Heart left ventricle (tissue), 16 donors: Measurements from ENCODE around the gene LAMA2. TPM values are rescaled to one million over a fixed set of nuclear protein-coding genes. Genes with fewer than 3 reads are reported as not detected.
A peak's percentile ranks its signal among the peaks of the same experiment; 100 is the strongest.

ENCODE experiments used
- ATAC-seq, 4 donors: fragments of 200-7000 bp; cut with Tn5 transposase; one replicate each; pipeline ENCODE4 v1.9.1; 2020 to 2022; ENCODE audit warnings: moderate library complexity in 4 of 4, mild to moderate bottlenecking in 3 of 4, moderate number of reproducible peaks in 1 of 4
- DNase-seq, 5 donors: peaks; one replicate each; pipeline ENCODE4 v3.0.0-alpha.2; 2020
- H3K27ac ChIP-seq, 12 donors: fragments of 200-600 bp; sonication (generic) in 4 of 12; one replicate each; pipeline versions ENCODE4 v1.5.0 to v1.8.0; 2016 to 2022; ENCODE audit warnings: mild to moderate bottlenecking in 2 of 12
- H3K27me3 ChIP-seq, 9 donors: fragments of 200-600 bp; sonication (generic) in 2 of 9; one replicate each; pipeline versions ENCODE4 v1.5.1 to v1.8.0; 2016 to 2022; ENCODE audit warnings: mild to moderate bottlenecking in 3 of 9
- H3K36me3 ChIP-seq, 9 donors: fragments of 200-600 bp; sonication (generic) in 2 of 9; one replicate each; pipeline versions ENCODE4 v1.5.0 to v1.8.0; 2018 to 2022; ENCODE audit warnings: mild to moderate bottlenecking in 2 of 9
- H3K4me1 ChIP-seq, 12 donors: fragments of 200-600 bp; sonication (generic) in 4 of 12; one replicate each; pipeline versions ENCODE4 v1.5.0 to v1.8.0; 2016 to 2022; ENCODE audit warnings: mild to moderate bottlenecking in 3 of 12
- H3K4me3 ChIP-seq, 12 donors: fragments of 200-600 bp; sonication (generic) in 4 of 12; one replicate each; pipeline versions ENCODE4 v1.5.0 to v1.8.0; 2017 to 2022; ENCODE audit warnings: mild to moderate bottlenecking in 9 of 12, moderate library complexity in 4 of 12
- H3K9me3 ChIP-seq, 12 donors: fragments of 200-600 bp; sonication (generic) in 4 of 12; one replicate each; pipeline versions ENCODE4 v1.5.0 to v1.8.0; 2016 to 2022; ENCODE audit warnings: mild to moderate bottlenecking in 1 of 12
- POLR2A ChIP-seq, 2 donors: fragments of 450-650 bp; IDR thresholded peaks; one replicate each; pipeline ENCODE4 v1.6.1; 2017; ENCODE audit warnings: antibody characterized with exemption in 2 of 2, mild to moderate bottlenecking in 2 of 2, moderate library complexity in 2 of 2
- WGBS, 4 donors: extraction: QIAGEN DNeasy Blood & Tissue Kit in 2 of 4; methylation state at CpG; one replicate each; pipeline versions ENCODE4 v1.1.5 to v1.1.7; 2013 to 2018; 5-methylcytosine and 5-hydroxymethylcytosine counted together
- intact Hi-C, 10 donors: fragments of 100-400 bp; cut with DNase I; formaldehyde crosslinking; loops; one replicate each; pipeline versions ENCODE4 v1.11.1 to v1.14.2; 2022
- polyA plus RNA-seq, 2 donors: library from polyadenylated mRNA; stranded (reverse); fragments of 200-250 nt; gene quantifications; one replicate each; pipeline ENCODE4 v1.2.3, GENCODE V29; 2013
- total RNA-seq, 9 donors: library from RNA; depleted of rRNA in 2 of 9; stranded (reverse); fragments of >200 nt in 2 of 9; fragmentation: NEBNext Ultra II Directional in 3 of 9; extraction: Animal tissue kit (Norgen Biotek cat#: 25700) in 3 of 9; gene quantifications; one replicate each; pipeline versions ENCODE4 v1.1.0 to v1.2.4, GENCODE V29; 2016 to 2023
- TF ChIP-seq, protein P1 (sequence below), 12 donors: fragments of 200-600 bp; sonication (generic) in 4 of 12; IDR thresholded peaks; one replicate each; pipeline versions ENCODE4 v1.5.0 to v1.8.0; 2018 to 2022; ENCODE audit warnings: antibody characterized with exemption in 12 of 12, mild to moderate bottlenecking in 5 of 12
- donor health status: ischemic (EF 13 %, LVEDD 7.1; RV severe dilation, severe dysfunction).
- donor health status: healthy with polysubstance abuse.
- donor health status: DM: no; HTN: yes; CAD: no.
- donor health status: DM: no; HTN: no; CAD: no.
- donor health status: ischemic (EF 25% LVEDD 6.9; RV normal size, moderate dysfunction).
- donor health status: ischemic (EF 25% LVEDD 5.7; RV mildly dilated, moderate dysfunction).
- donor health status: healthy.
- donor health status: DM: yes; HTN: yes; CAD: no.
- donor health status: ischemic (EF 35%, LVEDD 5.7; RV mildly dilated, moderate dysfunction).
- donor health status: nonischemic (EF 11% LVEDD 7.7; RV severe dilation, severe dysfunction).
- donor health status: DM: yes; HTN: yes; CAD: no.
- donor health status: PGD.
- donor health status: ischemic (EF 29% LVEDD 5.4; RV normal size, mild dysfunction).
- donor health status: nonischemic (EF 23%, LVEDD 6.1; RV moderate dilation, normal function).

The LAMA2 gene
- total and polyA plus RNA-seq, 11 donors = 34.8 to 299 (median 206) TPM

GRCh38 chr6:129008591-129008990 is 125.7 kb downstream of the LAMA2 start:
- intact Hi-C loops = no loop called here
- no peak for TF ChIP-seq POLR2A (IDR thresholded peaks at IDR 0.05)
- TF ChIP-seq, protein P1, sequence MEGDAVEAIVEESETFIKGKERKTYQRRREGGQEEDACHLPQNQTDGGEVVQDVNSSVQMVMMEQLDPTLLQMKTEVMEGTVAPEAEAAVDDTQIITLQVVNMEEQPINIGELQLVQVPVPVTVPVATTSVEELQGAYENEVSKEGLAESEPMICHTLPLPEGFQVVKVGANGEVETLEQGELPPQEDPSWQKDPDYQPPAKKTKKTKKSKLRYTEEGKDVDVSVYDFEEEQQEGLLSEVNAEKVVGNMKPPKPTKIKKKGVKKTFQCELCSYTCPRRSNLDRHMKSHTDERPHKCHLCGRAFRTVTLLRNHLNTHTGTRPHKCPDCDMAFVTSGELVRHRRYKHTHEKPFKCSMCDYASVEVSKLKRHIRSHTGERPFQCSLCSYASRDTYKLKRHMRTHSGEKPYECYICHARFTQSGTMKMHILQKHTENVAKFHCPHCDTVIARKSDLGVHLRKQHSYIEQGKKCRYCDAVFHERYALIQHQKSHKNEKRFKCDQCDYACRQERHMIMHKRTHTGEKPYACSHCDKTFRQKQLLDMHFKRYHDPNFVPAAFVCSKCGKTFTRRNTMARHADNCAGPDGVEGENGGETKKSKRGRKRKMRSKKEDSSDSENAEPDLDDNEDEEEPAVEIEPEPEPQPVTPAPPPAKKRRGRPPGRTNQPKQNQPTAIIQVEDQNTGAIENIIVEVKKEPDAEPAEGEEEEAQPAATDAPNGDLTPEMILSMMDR (IDR thresholded peaks at IDR 0.05) = no peak
- ATAC-seq (no peak), DNase-seq (no peak)
- Histone ChIP-seq H3K4me1 (peaks cover 0 to 50% (median 31%) of the 10 kb centered on the region in 12 donors), H3K27me3 (no peaks in the 10 kb centered on the region), H3K9me3 (no peaks in the 10 kb centered on the region), H3K27ac (peak overlapping the region in 3 of 12 donors; percentile 31 to 40 (median 33)), H3K36me3 (no peaks in the 10 kb centered on the region), H3K4me3 (no peak overlapping the region)
- WGBS, 4 donors = 29 to 39% (median 32%) methylated on average over 2 of the region's 2 CpGs

- no peaks in the 10 kb centered on the region for H3K27me3 ChIP-seq
- intact Hi-C loops = no loop called here
- no peak for ATAC-seq
- peak overlapping the region in 7 of 12 donors; percentile 1 to 40 (median 15) for H3K27ac ChIP-seq
- 41 to 61% (median 53%) methylated on average over 1 of the region's 1 CpG for WGBS, 4 donors
- TF ChIP-seq, protein P1 (IDR thresholded peaks at IDR 0.05) = no peak
- TF ChIP-seq POLR2A (IDR thresholded peaks at IDR 0.05) = no peak
- DNase-seq = no peak
- H3K36me3 ChIP-seq = no peaks in the 10 kb centered on the region
- peaks cover 0 to 50% (median 31%) of the 10 kb centered on the region in 12 donors for H3K4me1 ChIP-seq
- no peak overlapping the region for H3K4me3 ChIP-seq
- H3K9me3 ChIP-seq = no peaks in the 10 kb centered on the region
These were observed 126.9 kb downstream of the LAMA2 start for GRCh38 chr6:129009851-129010250.

DNA sequence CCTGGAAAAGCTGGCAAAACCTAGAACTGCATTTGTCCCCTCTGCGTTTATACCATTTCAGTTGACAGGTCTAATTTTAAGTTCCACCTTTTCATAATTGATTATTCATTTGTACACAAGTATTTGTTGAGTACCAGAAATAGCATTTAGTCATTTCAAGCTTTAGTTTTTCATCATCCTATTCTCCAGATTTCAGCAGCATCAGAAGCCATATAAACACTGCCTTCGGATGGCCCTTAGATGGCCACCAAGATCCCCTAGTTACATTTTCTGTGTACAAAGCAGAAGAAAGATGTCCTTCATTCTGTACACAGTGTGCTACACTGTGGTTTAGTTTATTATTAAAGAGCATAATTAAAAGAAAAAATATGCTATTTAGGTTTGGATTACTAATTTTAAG is 131.4 kb downstream of the LAMA2 start:
- 78 to 82% (median 81%) methylated on average over 2 of the region's 2 CpGs for WGBS, 4 donors
- intact Hi-C loops = no loop called here
- TF ChIP-seq POLR2A (IDR thresholded peaks at IDR 0.05) = no peak

GRCh38 chr6:129015721-129016120 is 132.8 kb downstream of the LAMA2 start:
- intact Hi-C loops = no loop called here
- TF ChIP-seq POLR2A (IDR thresholded peaks at IDR 0.05) = no peak
- H3K4me1 ChIP-seq = peaks cover 0 to 12% (median 8%) of the 10 kb centered on the region in 12 donors
- H3K4me3 ChIP-seq = no peak overlapping the region
- WGBS, 4 donors = 45 to 62% (median 54%) methylated on average over 3 of the region's 3 CpGs
- no peaks in the 10 kb centered on the region for H3K27me3 ChIP-seq
- ATAC-seq (no peak), DNase-seq (no peak)
- peaks cover 0 to 10% (median 0%) of the 10 kb centered on the region in 12 donors for H3K9me3 ChIP-seq
- H3K27ac ChIP-seq = no peak overlapping the region
- H3K36me3 ChIP-seq = no peaks in the 10 kb centered on the region

More for the DNA sequence above, 131.4 kb downstream of the LAMA2 start:
- H3K4me3 ChIP-seq = no peak overlapping the region
- H3K4me1 ChIP-seq = peaks cover 0 to 21% (median 11%) of the 10 kb centered on the region in 12 donors
- no peak for DNase-seq
- H3K27ac ChIP-seq = no peak overlapping the region
- peaks cover 0 to 10% (median 0%) of the 10 kb centered on the region in 12 donors for H3K9me3 ChIP-seq
- no peaks in the 10 kb centered on the region for H3K27me3 ChIP-seq
- H3K36me3 ChIP-seq = no peaks in the 10 kb centered on the region
- ATAC-seq = peak in 1 of 4 donors; percentile 16

- H3K4me1 ChIP-seq = peaks cover 0 to 15% (median 0%) of the 10 kb centered on the region in 12 donors
- no peak for DNase-seq
- peaks cover 0 to 10% (median 0%) of the 10 kb centered on the region in 12 donors for H3K9me3 ChIP-seq
- no peak overlapping the region for H3K4me3 ChIP-seq
- no peaks in the 10 kb centered on the region for H3K27me3 ChIP-seq
- TF ChIP-seq, protein P1 (IDR thresholded peaks at IDR 0.05) = no peak
- no peak for TF ChIP-seq POLR2A (IDR thresholded peaks at IDR 0.05)
- H3K27ac ChIP-seq = no peak overlapping the region
- H3K36me3 ChIP-seq = no peaks in the 10 kb centered on the region
- intact Hi-C loops = no loop called here
- ATAC-seq = no peak
- 83 to 89% (median 85%) methylated on average over 3 of the region's 3 CpGs for WGBS, 4 donors
These were observed 133.9 kb downstream of the LAMA2 start for GRCh38 chr6:129016844-129017243.
